ENCODE data around the gene XKR8.

GRCh38 chr1:27936370-27936769 is 23.4 kb upstream of the XKR8 start:
- no peak for TF ChIP-seq POLR2AphosphoS5 (IDR thresholded peaks at IDR 0.05; ENCODE audit: low read depth, low read length)
- TF ChIP-seq SIN3A (IDR thresholded peaks at IDR 0.05; ENCODE audit: borderline replicate concordance, insufficient read depth, low read length), result no peak
- no peak for TF ChIP-seq TAF1 (IDR thresholded peaks at IDR 0.05; ENCODE audit: borderline replicate concordance, insufficient read depth, low read length)
- no peak for TF ChIP-seq REST (IDR thresholded peaks at IDR 0.05; ENCODE audit: insufficient read depth in 1 of 2, low read depth in 2 of 2, low read length in 2 of 2)
- TF ChIP-seq FOXP2 (optimal IDR thresholded peaks at IDR 0.05; ENCODE audit: borderline replicate concordance, extremely low read depth, extremely low read length, insufficient read depth), result no peak
